ENCODE data around the gene GFPT1. TPM values are rescaled to one million over a fixed set of nuclear protein-coding genes. Genes with fewer than 3 reads are reported as not detected.
"Not testable (repeated sequence)": the region's sequence is repeated elsewhere in the genome, so short reads cannot be mapped to it uniquely, and the experiment has no call there.

The GFPT1 gene
- total RNA-seq, 2 donors from 2014 or later = 40.0 to 65.1 TPM

GRCh38 chr2:69386360-69386759 lies 667 bp downstream of the GFPT1 start:
- intact Hi-C loops (cut with DNase I) = loop anchor here in 1 of 2 donors (2.0 kb wide), 1 partner anchor 50 kb away; the partner anchor contains the start of gene NFU1
- ATAC-seq (no peak), DNase-seq (no peak)

- intact Hi-C loops (cut with DNase I) = loop anchor here in 1 of 2 donors (2.0 kb wide), 1 partner anchor 51 kb away; the partner anchor contains the start of gene NFU1
- DNase-seq = no peak
- ATAC-seq = no peak
Observed at GRCh38 chr2:69385443-69386151, 1.4 kb downstream of the GFPT1 start.

GRCh38 chr2:69384618-69385081 lies 2.4 kb downstream of the GFPT1 start:
- no peak for ATAC-seq
- intact Hi-C loops (cut with DNase I) = no loop called here
- DNase-seq = no peak

- ATAC-seq = no peak
- intact Hi-C loops (cut with DNase I) = no loop called here
- no peak for DNase-seq
Observed at GRCh38 chr2:69383176-69383812, 3.7 kb downstream of the GFPT1 start.

GRCh38 chr2:69382547-69382946 lies 4.5 kb downstream of the GFPT1 start:
- ATAC-seq (no peak), DNase-seq (no peak)
- intact Hi-C loops (cut with DNase I) = no loop called here

GRCh38 chr2:69381337-69381737 lies 5.7 kb downstream of the GFPT1 start:
- DNase-seq (no peak), ATAC-seq (peak in 1 of 2 donors; percentile 48)
- intact Hi-C loops (cut with DNase I) = no loop called here

GRCh38 chr2:69380072-69380917 lies 6.7 kb downstream of the GFPT1 start:
- ATAC-seq (no peak), DNase-seq (no peak)
- intact Hi-C loops (cut with DNase I) = no loop called here

- intact Hi-C loops (cut with DNase I) = no loop called here
- no peak for ATAC-seq
- DNase-seq = no peak
Observed at GRCh38 chr2:69376403-69376802, 10.6 kb downstream of the GFPT1 start.

GRCh38 chr2:69375494-69376353 lies 11.3 kb downstream of the GFPT1 start:
- intact Hi-C loops (cut with DNase I) = no loop called here
- DNase-seq = no peak
- ATAC-seq = peak; percentile 23 to 63

- no peak for DNase-seq
- no peak for ATAC-seq
- intact Hi-C loops (cut with DNase I) = no loop called here
Observed at GRCh38 chr2:69372767-69373166, 14.3 kb downstream of the GFPT1 start.

- DNase-seq (no peak), ATAC-seq (no peak)
- intact Hi-C loops (cut with DNase I) = no loop called here
Observed at GRCh38 chr2:69369802-69370201, 17.2 kb downstream of the GFPT1 start.

GRCh38 chr2:69368588-69368987 lies 18.4 kb downstream of the GFPT1 start:
- intact Hi-C loops (cut with DNase I) = no loop called here
- DNase-seq (no peak), ATAC-seq (no peak)

GRCh38 chr2:69359371-69359770 lies 27.7 kb downstream of the GFPT1 start:
- DNase-seq = no peak
- ATAC-seq = no peak
- intact Hi-C loops (cut with DNase I) = no loop called here

GRCh38 chr2:69358914-69359313 lies 28.1 kb downstream of the GFPT1 start:
- intact Hi-C loops (cut with DNase I) = no loop called here
- DNase-seq (no peak), ATAC-seq (no peak)

GRCh38 chr2:69356471-69356870 lies 30.6 kb downstream of the GFPT1 start:
- ATAC-seq (no peak), DNase-seq (no peak)
- intact Hi-C loops (cut with DNase I) = no loop called here

GRCh38 chr2:69354976-69355375 lies 32.1 kb downstream of the GFPT1 start:
- intact Hi-C loops (cut with DNase I); ATAC-seq; DNase-seq: not testable (repeated sequence)

- intact Hi-C loops (cut with DNase I) = no loop called here
- ATAC-seq (peak in 1 of 2 donors; percentile 15), DNase-seq (no peak)
Observed at GRCh38 chr2:69353360-69353759, 33.7 kb downstream of the GFPT1 start.

- no peak for DNase-seq
- ATAC-seq = no peak
Observed at GRCh38 chr2:69348781-69349180, 38.2 kb downstream of the GFPT1 start.

GRCh38 chr2:69345434-69345833 lies 41.6 kb downstream of the GFPT1 start:
- intact Hi-C loops (cut with DNase I) = no loop called here
- ATAC-seq (no peak), DNase-seq (no peak)

More at GRCh38 chr2:69348781-69349180, 38.2 kb downstream of the GFPT1 start:
- intact Hi-C loops (cut with DNase I) = no loop called here
